Bronchial epithelial cell (primary cell): Measurements from ENCODE around the gene TRIM17. TPM values are rescaled to one million over a fixed set of nuclear protein-coding genes. Genes with fewer than 3 reads are reported as not detected.

Source experiments
- DNase-seq: peaks from one replicate; pipeline ENCODE4 v3.0.0-alpha.2; 2010; ENCODE audit warnings: low read depth
- FAIRE-seq: peaks from 2 replicates; lab custom pipeline; 2011; peaks lifted over from hg19 to GRCh38; lab: Jason Lieb, UNC
- H3K27me3 ChIP-seq: 2 replicates; pipeline ENCODE4 v1.5.1; 2011; ENCODE audit warnings: low read length; ENCODE audit not compliant: control insufficient read depth, insufficient read depth
- H3K36me3 ChIP-seq: 2 replicates; pipeline ENCODE4 v1.5.1; 2011; ENCODE audit warnings: low read length; ENCODE audit not compliant: control insufficient read depth, insufficient read depth
- H3K4me3 ChIP-seq: 2 replicates; pipeline ENCODE4 v1.5.1; 2011; ENCODE audit warnings: mild to moderate bottlenecking, low read depth, low read length, control low read depth
- total RNA-seq: library from RNA; depleted of rRNA; stranded (reverse); fragments of >200 nt; gene quantifications from 2 replicates; pipeline ENCODE4 v1.2.1, GENCODE V29; 2014
- TF ChIP-seq, protein P1 (sequence below): IDR thresholded peaks from 2 replicates; pipeline ENCODE4 v1.5.1; 2011; ENCODE audit warnings: mild to moderate bottlenecking, moderate library complexity, low read length, control low read depth, inconsistent platforms; ENCODE audit not compliant: insufficient read depth, severe bottlenecking

TRIM17 gene
- total RNA-seq, 1 donor from 2014 or later, result 1.6 TPM

DNA sequence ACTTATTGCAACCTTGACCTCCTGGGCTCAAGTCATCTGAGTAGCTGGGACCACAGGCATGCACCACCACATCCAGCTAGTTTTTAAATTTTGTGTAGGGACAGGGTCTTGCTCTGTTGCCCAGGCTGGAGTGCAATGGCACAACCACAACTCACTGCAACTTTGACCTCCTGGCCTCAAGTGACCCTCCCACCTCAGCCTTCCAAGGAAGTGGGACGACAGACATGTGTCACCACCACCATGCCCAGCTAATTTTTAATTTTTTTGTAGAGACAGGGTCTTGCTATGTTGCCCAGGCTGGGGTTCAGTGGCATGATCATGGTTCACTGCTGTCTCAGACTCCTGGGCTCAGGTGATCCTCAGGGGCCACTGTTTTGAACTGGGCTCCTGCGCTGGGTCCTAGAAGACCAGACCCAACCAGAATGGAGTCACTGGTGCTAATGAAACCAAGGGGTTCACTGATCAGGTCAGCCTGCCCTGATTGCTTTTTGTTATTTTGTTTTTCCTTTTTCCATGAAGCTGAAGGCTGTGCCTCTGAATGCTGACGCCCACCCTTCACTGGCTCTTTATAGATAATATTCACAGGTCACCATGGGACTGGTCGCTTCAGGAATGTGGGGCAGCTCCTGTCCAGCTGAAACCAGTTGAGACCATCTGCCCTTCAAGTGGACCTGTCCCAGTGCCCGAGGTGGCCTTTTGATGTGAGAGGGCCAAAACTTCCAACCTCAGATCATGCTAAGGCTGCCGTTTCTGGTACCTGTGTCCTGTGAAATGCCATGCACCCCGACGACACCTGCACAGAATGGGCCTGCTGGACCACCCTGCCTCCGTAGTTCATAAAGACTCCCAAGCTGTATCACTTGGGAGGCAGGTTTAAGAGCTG lies 4.9 kb downstream of the TRIM17 start:
- Histone ChIP-seq H3K4me3 (no peak overlapping the region), H3K27me3 (no peaks in the 10 kb centered on the region), H3K36me3 (no peaks in the 10 kb centered on the region)
- DNase-seq (no peak), FAIRE-seq (no peak)
- TF ChIP-seq, protein P1, sequence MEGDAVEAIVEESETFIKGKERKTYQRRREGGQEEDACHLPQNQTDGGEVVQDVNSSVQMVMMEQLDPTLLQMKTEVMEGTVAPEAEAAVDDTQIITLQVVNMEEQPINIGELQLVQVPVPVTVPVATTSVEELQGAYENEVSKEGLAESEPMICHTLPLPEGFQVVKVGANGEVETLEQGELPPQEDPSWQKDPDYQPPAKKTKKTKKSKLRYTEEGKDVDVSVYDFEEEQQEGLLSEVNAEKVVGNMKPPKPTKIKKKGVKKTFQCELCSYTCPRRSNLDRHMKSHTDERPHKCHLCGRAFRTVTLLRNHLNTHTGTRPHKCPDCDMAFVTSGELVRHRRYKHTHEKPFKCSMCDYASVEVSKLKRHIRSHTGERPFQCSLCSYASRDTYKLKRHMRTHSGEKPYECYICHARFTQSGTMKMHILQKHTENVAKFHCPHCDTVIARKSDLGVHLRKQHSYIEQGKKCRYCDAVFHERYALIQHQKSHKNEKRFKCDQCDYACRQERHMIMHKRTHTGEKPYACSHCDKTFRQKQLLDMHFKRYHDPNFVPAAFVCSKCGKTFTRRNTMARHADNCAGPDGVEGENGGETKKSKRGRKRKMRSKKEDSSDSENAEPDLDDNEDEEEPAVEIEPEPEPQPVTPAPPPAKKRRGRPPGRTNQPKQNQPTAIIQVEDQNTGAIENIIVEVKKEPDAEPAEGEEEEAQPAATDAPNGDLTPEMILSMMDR, result no peak

DNA sequence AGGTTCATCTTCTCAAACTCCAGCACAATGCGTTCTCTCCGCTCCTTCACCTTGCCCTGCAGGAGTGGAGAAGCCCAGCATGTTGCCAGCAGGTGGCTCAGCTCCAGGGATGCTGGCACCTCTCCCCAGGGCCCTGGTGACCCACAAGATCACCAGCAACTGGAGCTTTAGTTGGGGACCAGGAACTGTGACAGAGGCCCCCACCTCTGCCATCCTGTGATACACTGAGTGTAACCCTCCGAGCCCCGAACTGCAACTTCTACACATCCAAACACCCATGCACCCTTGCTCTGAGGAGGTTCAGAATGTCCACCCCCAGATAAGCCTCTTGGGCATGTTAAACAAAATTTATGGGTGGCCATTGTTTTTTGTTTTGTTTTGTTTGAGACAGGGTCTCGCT lies 5.5 kb downstream of the TRIM17 start:
- H3K27me3 ChIP-seq, result no peaks in the 10 kb centered on the region
- no peak overlapping the region for H3K4me3 ChIP-seq
- DNase-seq (no peak), FAIRE-seq (peak; percentile 7)
- H3K36me3 ChIP-seq, result no peaks in the 10 kb centered on the region
- TF ChIP-seq, protein P1, result no peak

DNA sequence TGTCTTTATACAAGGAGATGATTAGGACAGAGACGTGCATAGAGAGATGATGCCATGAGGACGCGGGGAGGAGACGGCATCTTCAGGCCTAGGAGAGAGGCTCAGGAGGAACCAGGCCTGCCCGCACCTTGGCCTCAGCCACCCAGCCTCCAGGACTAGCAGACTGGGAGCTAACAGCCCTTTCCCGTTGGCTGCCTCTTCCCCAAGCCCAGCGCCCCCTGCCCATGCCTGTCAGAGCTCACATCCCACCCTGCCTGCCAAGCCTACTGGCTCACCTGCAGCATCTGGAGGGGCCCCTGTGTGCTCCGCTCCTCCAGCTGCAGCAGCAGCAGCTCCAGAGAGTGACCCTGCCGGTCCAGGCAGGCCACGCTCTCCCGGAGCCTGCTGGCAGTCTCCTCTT lies 6.0 kb downstream of the TRIM17 start:
- no peaks in the 10 kb centered on the region for H3K27me3 ChIP-seq
- no peaks in the 10 kb centered on the region for H3K36me3 ChIP-seq
- TF ChIP-seq, protein P1, result no peak
- DNase-seq, result no peak
- H3K4me3 ChIP-seq, result no peak overlapping the region
- no peak for FAIRE-seq

DNA sequence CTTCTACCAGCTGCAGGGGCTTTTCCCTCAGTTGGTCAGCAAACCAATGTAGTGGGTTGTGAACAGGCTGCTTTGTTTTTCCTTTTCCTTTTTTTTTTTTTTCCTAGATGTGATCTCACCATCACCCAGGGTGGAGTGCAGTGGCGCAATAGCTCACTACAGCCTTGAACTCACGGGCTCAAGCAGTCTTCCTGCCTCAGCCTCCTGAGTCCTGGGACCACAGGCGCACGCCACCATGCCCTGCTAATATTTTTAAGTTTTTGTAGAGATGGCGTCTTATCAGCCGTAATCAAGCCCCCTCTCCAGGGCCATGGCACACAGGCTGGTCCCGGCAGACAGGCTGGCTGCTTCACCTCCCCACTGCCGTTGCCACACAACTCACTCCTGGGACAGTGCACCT lies 6.6 kb downstream of the TRIM17 start:
- no peak for FAIRE-seq
- DNase-seq, result peak; percentile 38

DNA sequence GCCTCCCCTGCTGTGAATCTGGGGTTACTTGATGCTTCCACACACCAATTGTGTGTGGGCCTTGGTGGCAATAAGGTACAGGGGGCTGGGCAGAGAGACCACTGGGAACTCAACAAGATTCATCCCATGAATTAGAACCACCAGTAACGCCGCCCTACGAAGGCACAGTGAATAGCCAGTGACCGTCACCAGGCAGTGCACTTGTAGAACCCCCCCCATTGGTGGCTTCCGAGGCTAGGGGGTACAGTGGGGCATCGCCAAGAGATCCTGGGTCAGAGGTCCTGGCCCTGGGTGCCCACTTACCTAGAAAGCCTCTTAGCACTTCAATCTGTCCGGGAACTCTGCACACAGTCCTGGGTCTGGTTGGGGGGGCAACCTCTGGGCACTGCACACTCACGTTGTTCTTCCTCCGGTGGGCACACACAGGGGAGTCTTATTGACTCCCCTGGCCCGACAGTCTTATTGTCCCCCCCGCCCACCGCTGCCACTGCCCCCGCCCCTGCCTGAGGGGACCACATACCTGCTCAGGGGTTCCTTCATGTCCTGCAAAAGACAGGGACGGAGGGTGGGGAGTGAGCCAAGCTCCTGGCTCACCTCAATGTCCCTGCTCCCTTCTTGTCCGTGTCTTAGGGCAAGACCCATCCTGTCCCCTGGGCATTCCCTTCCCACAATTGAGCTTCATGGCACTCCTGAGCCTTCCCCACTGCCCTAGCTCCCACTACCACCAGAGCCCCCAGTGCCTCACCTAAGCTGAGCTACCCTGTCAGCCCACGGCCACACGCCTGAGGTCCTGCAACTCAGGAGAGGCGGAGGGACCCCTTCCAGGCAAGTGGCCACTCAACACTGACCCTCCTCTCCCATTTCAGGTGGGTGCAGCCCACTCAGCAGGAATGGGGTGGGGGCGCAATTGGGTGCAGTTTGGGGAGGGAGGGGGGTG lies 7.5 kb downstream of the TRIM17 start:
- DNase-seq (no peak), FAIRE-seq (no peak)
- H3K4me3 ChIP-seq, result no peak overlapping the region
- H3K27me3 ChIP-seq, result no peaks in the 10 kb centered on the region
- TF ChIP-seq, protein P1, result no peak
- no peaks in the 10 kb centered on the region for H3K36me3 ChIP-seq

More for the DNA sequence above, 6.6 kb downstream of the TRIM17 start:
- no peaks in the 10 kb centered on the region for H3K36me3 ChIP-seq
- TF ChIP-seq, protein P1, result no peak
- H3K4me3 ChIP-seq, result no peak overlapping the region
- no peaks in the 10 kb centered on the region for H3K27me3 ChIP-seq
